ENCODE measurements around the gene TOB2.
A peak's percentile ranks its signal among the peaks of the same experiment; 100 is the strongest.

DNA sequence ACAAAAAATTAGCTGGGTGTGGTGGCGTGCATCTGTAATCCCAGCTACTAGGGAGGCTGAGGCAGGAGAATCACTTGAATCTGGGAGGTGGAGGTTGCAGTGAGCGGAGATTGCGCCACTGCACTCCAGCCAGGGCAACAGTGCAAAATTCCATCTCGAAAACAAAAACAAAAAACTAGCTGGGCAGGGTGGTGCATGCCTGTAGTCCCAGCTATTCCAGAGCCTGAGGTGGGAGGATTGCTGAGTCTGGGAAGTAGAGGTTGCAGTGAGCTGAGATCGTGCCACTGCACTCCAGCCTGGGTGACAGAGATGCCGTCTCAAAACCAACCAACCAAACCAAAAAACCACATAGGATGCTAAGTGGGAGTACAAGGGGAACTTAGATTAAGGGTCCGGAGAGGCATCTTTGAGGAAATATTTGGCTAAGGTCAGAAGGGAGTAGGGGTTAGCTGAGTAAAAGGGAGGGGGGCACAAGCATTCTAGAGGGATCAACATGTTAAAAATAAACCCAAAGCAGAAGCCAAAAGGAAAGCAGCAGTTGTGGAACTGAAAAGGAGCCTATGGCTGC is 11.6 kb upstream of the TOB2 start:
- 0 out of 2 replicates have a peak, but pooled peaks have one; percentile 1 for TF ChIP-seq POLR2A (IDR thresholded peaks at IDR 0.05; ENCODE audit: low read depth, low read length)
- no peak; the same call in 1 of the 2 replicates for TF ChIP-seq POLR2AphosphoS5 (IDR thresholded peaks at IDR 0.05; ENCODE audit: low read depth, low read length)
